Hair follicular keratinocyte (primary cell): ENCODE data around the gene CDH1. TPM values are rescaled to one million over a fixed set of nuclear protein-coding genes. Genes with fewer than 3 reads are reported as not detected.

Experiments used
- total RNA-seq: library from RNA; depleted of rRNA; stranded (reverse); fragments of >200 nt; gene quantifications from 2 replicates; pipeline ENCODE4 v1.2.3, GENCODE V29; 2015

Gene CDH1
- 99.8 and 120 TPM in 2 replicates for total RNA-seq

GRCh38 chr16:68737046-68737729 lies at the start of gene CDH1:
Gene CDH1, plus strand, starts transcription at chr16:68737292. Its CDS starts 124 bp downstream, at chr16:68737416.

GRCh38 chr16:68843482-68844210 lies 106.6 kb downstream of the CDH1 start, which contains the start of gene TANGO6:
Gene TANGO6, plus strand, starts transcription at chr16:68843531. Its CDS starts 87 bp downstream, at chr16:68843618.

Other genes with a start within 250 kb of the CDH1 start
- gene ZFP90, start 198.0 kb upstream of the CDH1 start, total RNA-seq = 19.9 and 43.9 TPM in 2 replicates
- gene CDH3, start 92.0 kb upstream of the CDH1 start, total RNA-seq = 506 and 881 TPM in 2 replicates
- gene TANGO6, start 106.2 kb downstream of the CDH1 start, total RNA-seq = 7.7 and 11.9 TPM in 2 replicates